WI38 (cell line): ENCODE data around the gene IFITM2.

Experiments used
- H3K4me3 ChIP-seq: 2 replicates; pipeline ENCODE4 v1.5.1; 2011; ENCODE audit warnings: low read depth, mild to moderate bottlenecking, control low read depth, low read length
- CTCF ChIP-seq: IDR thresholded peaks from 2 replicates; pipeline ENCODE4 v1.5.1; 2012; ENCODE audit warnings: low read depth, mild to moderate bottlenecking, control low read depth, low read length

Gene IFITM2

GRCh38 chr11:279040-279965 is 28.3 kb upstream of the IFITM2 start:
- TF ChIP-seq CTCF = no peak
- no peak overlapping the region for H3K4me3 ChIP-seq

- no peak overlapping the region for H3K4me3 ChIP-seq
- TF ChIP-seq CTCF = no peak
Observed at GRCh38 chr11:279966-280705, 27.5 kb upstream of the IFITM2 start.

GRCh38 chr11:280706-281485 is 26.7 kb upstream of the IFITM2 start:
- no peak overlapping the region for H3K4me3 ChIP-seq
- TF ChIP-seq CTCF = no peak

GRCh38 chr11:281486-282161 is 26.0 kb upstream of the IFITM2 start:
- no peak for TF ChIP-seq CTCF
- no peak overlapping the region for H3K4me3 ChIP-seq

GRCh38 chr11:282171-282570 is 25.4 kb upstream of the IFITM2 start:
- TF ChIP-seq CTCF = no peak

GRCh38 chr11:282630-283360 is 24.8 kb upstream of the IFITM2 start:
- no peak for TF ChIP-seq CTCF
- H3K4me3 ChIP-seq = no peak overlapping the region

More at GRCh38 chr11:282171-282570, 25.4 kb upstream of the IFITM2 start:
- no peak overlapping the region for H3K4me3 ChIP-seq
